GM13976 (cell line): ENCODE data around the gene NEMP1.

Experiments used
- DNase-seq: peaks from one replicate; pipeline ENCODE4 v3.0.0; 2012; ENCODE audit warnings: low spot score
- in situ Hi-C: fragments of 300-500 bp; cut with MboI; formaldehyde crosslinking; loops from one replicate; pipeline ENCODE4 v1.12.0; 2022; ENCODE audit warnings: low sequenced_read_pairs, mixed read lengths, inconsistent platforms; ENCODE audit not compliant: unreplicated experiment
- TF ChIP-seq, protein P1 (sequence below): IDR thresholded peaks from 2 replicates; pipeline ENCODE4 v1.5.1; 2012; ENCODE audit warnings: borderline replicate concordance, mild to moderate bottlenecking; ENCODE audit not compliant: insufficient read depth; ENCODE audit errors: extremely low read depth, missing control alignments, control extremely low read depth

Gene NEMP1

DNA sequence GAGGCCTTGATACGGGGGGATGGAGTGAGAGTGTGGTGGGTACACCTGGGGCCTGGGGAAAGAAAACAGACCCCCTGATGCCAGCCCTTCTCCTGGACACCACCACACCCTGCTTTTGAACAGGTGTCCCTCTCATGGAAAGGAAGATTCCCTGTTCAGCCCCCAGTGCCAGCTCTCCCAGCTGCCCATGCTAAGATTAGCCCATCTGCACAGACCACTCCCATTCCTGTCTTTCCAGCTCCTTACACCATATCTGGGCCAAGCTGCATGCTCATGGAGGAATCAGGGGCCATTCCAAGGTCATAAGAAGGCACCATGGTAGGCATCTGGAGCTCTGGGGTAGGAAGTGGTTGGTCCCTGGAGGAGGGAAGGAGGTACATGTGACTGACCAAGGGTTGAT is 20.0 kb upstream of the NEMP1 start:
- in situ Hi-C loops, result no loop called here
- TF ChIP-seq, protein P1, sequence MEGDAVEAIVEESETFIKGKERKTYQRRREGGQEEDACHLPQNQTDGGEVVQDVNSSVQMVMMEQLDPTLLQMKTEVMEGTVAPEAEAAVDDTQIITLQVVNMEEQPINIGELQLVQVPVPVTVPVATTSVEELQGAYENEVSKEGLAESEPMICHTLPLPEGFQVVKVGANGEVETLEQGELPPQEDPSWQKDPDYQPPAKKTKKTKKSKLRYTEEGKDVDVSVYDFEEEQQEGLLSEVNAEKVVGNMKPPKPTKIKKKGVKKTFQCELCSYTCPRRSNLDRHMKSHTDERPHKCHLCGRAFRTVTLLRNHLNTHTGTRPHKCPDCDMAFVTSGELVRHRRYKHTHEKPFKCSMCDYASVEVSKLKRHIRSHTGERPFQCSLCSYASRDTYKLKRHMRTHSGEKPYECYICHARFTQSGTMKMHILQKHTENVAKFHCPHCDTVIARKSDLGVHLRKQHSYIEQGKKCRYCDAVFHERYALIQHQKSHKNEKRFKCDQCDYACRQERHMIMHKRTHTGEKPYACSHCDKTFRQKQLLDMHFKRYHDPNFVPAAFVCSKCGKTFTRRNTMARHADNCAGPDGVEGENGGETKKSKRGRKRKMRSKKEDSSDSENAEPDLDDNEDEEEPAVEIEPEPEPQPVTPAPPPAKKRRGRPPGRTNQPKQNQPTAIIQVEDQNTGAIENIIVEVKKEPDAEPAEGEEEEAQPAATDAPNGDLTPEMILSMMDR, result no peak
- no peak for DNase-seq

DNA sequence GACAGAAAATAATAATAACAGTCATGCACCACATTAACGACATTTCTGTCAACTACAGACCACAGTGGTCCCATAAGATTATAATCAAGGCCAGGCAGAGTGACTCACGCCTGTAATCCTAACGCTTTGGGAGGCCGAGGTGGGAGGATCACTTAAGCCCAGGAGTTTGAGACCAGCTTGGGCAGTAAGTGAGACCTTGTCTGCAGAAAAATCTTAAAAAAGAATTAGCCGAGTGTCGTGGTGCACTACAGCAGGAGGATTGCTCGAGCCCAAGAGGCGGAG is 18.9 kb upstream of the NEMP1 start:
- TF ChIP-seq, protein P1, result no peak
- in situ Hi-C loops, result no loop called here
- DNase-seq, result no peak

DNA sequence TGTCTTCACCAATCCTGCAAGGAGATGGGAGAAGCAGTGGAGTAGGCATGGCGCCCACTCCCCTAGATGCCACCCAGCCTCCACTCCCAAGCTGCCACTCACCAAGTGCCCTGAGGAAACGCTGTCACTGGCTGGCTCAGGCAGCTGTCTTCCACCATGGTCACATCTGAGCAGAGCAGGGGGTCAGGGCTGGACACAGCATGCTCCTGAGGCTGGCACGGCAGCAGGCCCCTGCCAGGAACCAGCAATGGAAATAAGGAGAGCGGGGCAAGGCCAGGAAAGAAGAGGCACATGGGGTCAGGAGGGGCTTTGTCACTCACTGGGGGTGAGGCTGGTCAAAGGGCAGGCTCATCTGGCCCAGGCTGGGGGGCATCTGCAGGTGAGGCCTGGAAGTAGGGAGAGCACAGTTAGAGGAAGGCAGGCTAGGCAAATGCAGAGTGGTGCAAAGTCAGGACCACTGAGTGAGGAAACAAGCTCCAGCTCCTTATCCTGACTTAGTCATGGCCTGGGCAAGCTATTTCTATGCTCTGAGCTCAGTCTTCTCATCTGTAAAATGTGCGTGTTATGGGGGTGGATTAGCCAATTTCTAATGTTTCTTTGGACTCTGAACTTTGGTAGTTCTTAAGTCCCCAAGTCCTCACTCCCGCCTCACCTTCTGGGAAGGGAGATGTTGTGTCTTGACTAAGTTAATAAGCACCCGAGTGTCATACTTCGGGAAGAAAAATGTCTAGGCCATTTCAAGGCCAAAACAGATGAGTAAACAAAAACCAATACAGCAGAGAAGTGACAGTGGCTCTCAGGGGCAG is 18.4 kb upstream of the NEMP1 start:
- TF ChIP-seq, protein P1, result no peak
- in situ Hi-C loops, result no loop called here
- peak; percentile 15 for DNase-seq

DNA sequence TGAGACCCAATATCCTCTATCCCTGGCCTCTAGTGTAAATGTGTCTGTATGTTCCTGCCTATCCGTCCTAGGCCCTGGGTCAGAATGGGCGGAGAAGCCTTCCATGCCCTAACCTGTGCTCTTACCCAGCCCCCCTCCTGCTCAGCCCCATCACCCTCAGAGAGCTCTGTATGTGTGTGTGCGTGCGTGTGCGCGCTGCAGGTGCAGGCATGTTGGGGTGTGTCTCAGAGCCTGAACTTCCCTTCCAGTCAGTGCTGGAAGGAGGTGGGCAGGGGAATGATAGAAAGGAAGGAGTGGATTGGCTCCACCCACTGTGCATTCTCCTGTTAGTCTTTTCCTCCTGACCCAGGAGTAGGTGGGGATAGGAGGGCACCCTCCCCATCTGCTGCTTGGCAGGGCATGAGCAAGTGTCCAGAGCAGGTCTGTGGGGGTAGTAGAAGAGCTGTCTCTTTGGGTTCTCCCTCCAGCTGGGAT is 17.5 kb upstream of the NEMP1 start:
- TF ChIP-seq, protein P1, result no peak
- peak; percentile 19 for DNase-seq
- in situ Hi-C loops, result no loop called here

DNA sequence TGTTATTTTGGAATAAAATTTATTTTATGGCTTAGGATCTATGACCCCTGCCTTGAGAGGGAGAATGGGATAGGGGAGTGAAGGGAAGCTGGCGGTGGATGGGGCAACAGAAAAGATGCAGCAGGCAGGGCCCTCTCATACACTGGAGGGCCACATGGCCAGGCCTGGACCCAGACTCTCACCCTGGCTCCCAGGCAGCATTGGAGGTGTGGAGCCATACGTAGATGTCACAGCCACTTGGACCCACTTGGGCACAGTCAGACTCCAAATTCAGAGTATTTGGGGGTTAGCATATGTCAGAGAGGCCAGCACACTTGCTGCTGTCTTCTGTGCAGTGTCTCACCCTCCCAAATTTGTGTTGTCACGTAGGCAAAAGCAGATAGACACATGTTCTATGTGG is 16.8 kb upstream of the NEMP1 start:
- DNase-seq, result peak; percentile 15
- TF ChIP-seq, protein P1, result no peak
- in situ Hi-C loops, result no loop called here

DNA sequence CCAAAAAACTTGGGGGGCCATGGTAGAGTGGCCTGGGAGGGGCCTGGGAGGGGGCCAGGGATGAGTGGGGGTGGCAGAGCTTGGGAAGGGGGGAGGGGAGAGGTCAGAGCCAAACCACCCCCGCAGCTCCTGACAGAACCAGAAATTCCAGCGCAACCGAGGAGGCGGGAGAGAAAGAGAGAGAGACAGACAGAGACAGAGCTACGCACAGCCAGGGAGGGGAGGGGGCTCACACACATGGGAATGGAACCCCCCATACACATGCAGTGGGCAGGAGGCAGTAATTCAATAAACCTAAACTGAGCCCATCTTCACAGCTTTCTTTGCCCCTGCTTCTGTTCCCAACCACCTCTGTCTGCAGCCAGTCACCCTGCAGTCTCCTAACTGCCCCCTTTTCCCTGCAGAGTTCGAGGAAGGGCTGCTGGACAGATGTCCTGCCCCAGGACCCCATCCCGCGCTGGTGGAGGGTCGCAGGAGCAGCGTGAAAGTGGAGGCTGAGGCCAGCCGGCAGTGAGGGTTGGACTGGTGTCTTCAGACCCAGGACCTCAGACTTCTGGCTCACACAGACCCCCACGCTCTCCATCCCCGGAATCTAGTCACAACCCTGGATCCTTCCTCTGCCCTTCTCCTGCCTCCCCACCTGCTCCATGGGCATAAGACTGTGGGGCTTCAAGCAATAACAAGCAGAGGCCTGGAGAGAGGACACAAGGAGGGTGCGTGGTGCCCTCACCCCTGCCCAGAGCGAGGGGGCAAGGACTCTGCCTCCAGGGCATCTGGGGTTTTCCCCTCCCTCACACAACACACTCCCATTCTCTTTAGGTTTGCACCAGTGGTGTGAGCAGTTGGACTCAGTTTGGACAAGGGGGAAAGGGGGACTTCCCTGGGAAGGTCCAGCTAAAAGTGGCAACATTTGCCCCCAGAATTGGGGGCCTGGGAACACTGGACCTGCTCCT is 15.9 kb upstream of the NEMP1 start:
- in situ Hi-C loops, result no loop called here
- TF ChIP-seq, protein P1, result no peak
- peak; percentile 51 for DNase-seq
